ENCODE results near the gene MAGI1.

MAGI1 gene

GRCh38 chr3:65814845-65815578 lies 223.7 kb downstream of the MAGI1 start:
- Histone ChIP-seq H2BK12ac (ENCODE audit: low read length in 2 of 2) (no peak overlapping the region), H3K27me3 (ENCODE audit: control insufficient read depth in 1 of 2, insufficient read depth in 1 of 2, low read length in 2 of 2) (no peaks in the 10 kb centered on the region), H3K23ac (ENCODE audit: low read length in 2 of 2) (no peak overlapping the region), H3K18ac (ENCODE audit: low read depth in 1 of 2, low read length in 2 of 2) (no peak overlapping the region), H4K8ac (ENCODE audit: low read length) (no peak overlapping the region), H2BK120ac (ENCODE audit: low read depth, low read length) (no peak overlapping the region), H3K9ac (ENCODE audit: low read length) (no peak overlapping the region), H3K14ac (ENCODE audit: low read length in 2 of 2) (no peak overlapping the region), H3K79me1 (replicated peaks; ENCODE audit: low read length, poor library complexity, severe bottlenecking) (peaks cover 13% of the 10 kb centered on the region), H3K4ac (ENCODE audit: low read depth in 1 of 2, low read length in 2 of 2) (no peak overlapping the region), H2AFZ (ENCODE audit: low read depth, low read length) (no peak overlapping the region), H3K9me3 (ENCODE audit: control insufficient read depth, low read length) (no peaks in the 10 kb centered on the region), H2AK5ac (ENCODE audit: low read length, severe bottlenecking) (peak overlapping the region; percentile 42), H3K4me2 (ENCODE audit: low read length, poor library complexity, severe bottlenecking) (no peak overlapping the region), H3K27ac (ENCODE audit: low read length, poor library complexity, severe bottlenecking) (no peak overlapping the region), H3K4me3 (ENCODE audit: insufficient read depth in 1 of 2, low read depth in 1 of 2, low read length in 2 of 2) (no peak overlapping the region), H4K91ac (ENCODE audit: low read length) (no peak overlapping the region), H2BK5ac (ENCODE audit: low read depth, low read length, poor library complexity, severe bottlenecking) (no peak overlapping the region), H2BK15ac (ENCODE audit: low read depth, poor library complexity, severe bottlenecking) (no peak overlapping the region), H3K36me3 (ENCODE audit: control insufficient read depth in 1 of 2, insufficient read depth in 2 of 2, low read depth in 1 of 2, low read length in 2 of 2) (no peaks in the 10 kb centered on the region), H3K4me1 (ENCODE audit: control insufficient read depth, insufficient read depth, low read depth, low read length) (no peaks in the 10 kb centered on the region)
- DNase-seq, result no peak
- WGBS, result 87% methylated on average over 6 of the region's 8 CpGs

- no peak overlapping the region for H2AK5ac ChIP-seq (ENCODE audit: low read length, severe bottlenecking)
- peak overlapping the region in 1 of 2 experiments; percentile 50 for H3K4me3 ChIP-seq (ENCODE audit: insufficient read depth in 1 of 2, low read depth in 1 of 2, low read length in 2 of 2)
- WGBS, result 66% methylated on average over 6 of the region's 8 CpGs
- DNase-seq, result no peak
- H3K4ac ChIP-seq (ENCODE audit: low read depth in 1 of 2, low read length in 2 of 2), result no peak overlapping the region
- H3K14ac ChIP-seq (ENCODE audit: low read length in 2 of 2), result no peak overlapping the region
- no peak overlapping the region for H3K27ac ChIP-seq (ENCODE audit: low read length, poor library complexity, severe bottlenecking)
- peaks cover 12% of the 10 kb centered on the region for H3K79me1 ChIP-seq (replicated peaks; ENCODE audit: low read length, poor library complexity, severe bottlenecking)
- H2BK120ac ChIP-seq (ENCODE audit: low read depth, low read length), result no peak overlapping the region
- H4K8ac ChIP-seq (ENCODE audit: low read length), result no peak overlapping the region
- H4K91ac ChIP-seq (ENCODE audit: low read length), result no peak overlapping the region
- no peaks in the 10 kb centered on the region for H3K36me3 ChIP-seq (ENCODE audit: control insufficient read depth in 1 of 2, insufficient read depth in 2 of 2, low read depth in 1 of 2, low read length in 2 of 2)
- no peak overlapping the region for H2AFZ ChIP-seq (ENCODE audit: low read depth, low read length)
- H2BK12ac ChIP-seq (ENCODE audit: low read length in 2 of 2), result no peak overlapping the region
- H3K9ac ChIP-seq (ENCODE audit: low read length), result peak overlapping the region; percentile 28
- H3K23ac ChIP-seq (ENCODE audit: low read length in 2 of 2), result no peak overlapping the region
- H3K18ac ChIP-seq (ENCODE audit: low read depth in 1 of 2, low read length in 2 of 2), result no peak overlapping the region
- no peaks in the 10 kb centered on the region for H3K9me3 ChIP-seq (ENCODE audit: control insufficient read depth, low read length)
- H3K27me3 ChIP-seq (ENCODE audit: control insufficient read depth in 1 of 2, insufficient read depth in 1 of 2, low read length in 2 of 2), result no peaks in the 10 kb centered on the region
- no peaks in the 10 kb centered on the region for H3K4me1 ChIP-seq (ENCODE audit: control insufficient read depth, insufficient read depth, low read depth, low read length)
- H2BK15ac ChIP-seq (ENCODE audit: low read depth, poor library complexity, severe bottlenecking), result no peak overlapping the region
- H3K4me2 ChIP-seq (ENCODE audit: low read length, poor library complexity, severe bottlenecking), result no peak overlapping the region
- H2BK5ac ChIP-seq (ENCODE audit: low read depth, low read length, poor library complexity, severe bottlenecking), result no peak overlapping the region
These were observed 226.8 kb downstream of the MAGI1 start for GRCh38 chr3:65811892-65812291.

- Histone ChIP-seq H3K36me3 (ENCODE audit: control insufficient read depth in 1 of 2, insufficient read depth in 2 of 2, low read depth in 1 of 2, low read length in 2 of 2) (no peaks in the 10 kb centered on the region), H2BK120ac (ENCODE audit: low read depth, low read length) (no peak overlapping the region), H3K79me1 (replicated peaks; ENCODE audit: low read length, poor library complexity, severe bottlenecking) (peaks cover 12% of the 10 kb centered on the region), H2BK15ac (ENCODE audit: low read depth, poor library complexity, severe bottlenecking) (no peak overlapping the region), H4K8ac (ENCODE audit: low read length) (no peak overlapping the region), H3K14ac (ENCODE audit: low read length in 2 of 2) (no peak overlapping the region), H3K9ac (ENCODE audit: low read length) (peak overlapping the region; percentile 50), H3K23ac (ENCODE audit: low read length in 2 of 2) (no peak overlapping the region), H4K91ac (ENCODE audit: low read length) (no peak overlapping the region), H2AK5ac (ENCODE audit: low read length, severe bottlenecking) (no peak overlapping the region), H3K27ac (ENCODE audit: low read length, poor library complexity, severe bottlenecking) (no peak overlapping the region), H3K27me3 (ENCODE audit: control insufficient read depth in 1 of 2, insufficient read depth in 1 of 2, low read length in 2 of 2) (no peaks in the 10 kb centered on the region), H3K18ac (ENCODE audit: low read depth in 1 of 2, low read length in 2 of 2) (no peak overlapping the region), H3K4ac (ENCODE audit: low read depth in 1 of 2, low read length in 2 of 2) (no peak overlapping the region), H3K9me3 (ENCODE audit: control insufficient read depth, low read length) (no peaks in the 10 kb centered on the region), H2BK5ac (ENCODE audit: low read depth, low read length, poor library complexity, severe bottlenecking) (no peak overlapping the region), H3K4me3 (ENCODE audit: insufficient read depth in 1 of 2, low read depth in 1 of 2, low read length in 2 of 2) (peak overlapping the region in 1 of 2 experiments; percentile 57), H2BK12ac (ENCODE audit: low read length in 2 of 2) (no peak overlapping the region), H3K4me1 (ENCODE audit: control insufficient read depth, insufficient read depth, low read depth, low read length) (no peaks in the 10 kb centered on the region), H2AFZ (ENCODE audit: low read depth, low read length) (no peak overlapping the region), H3K4me2 (ENCODE audit: low read length, poor library complexity, severe bottlenecking) (no peak overlapping the region)
- DNase-seq, result no peak
- 100% methylated on average over 2 of the region's 4 CpGs for WGBS
These were observed 227.5 kb downstream of the MAGI1 start for GRCh38 chr3:65811086-65811761.

GRCh38 chr3:65810302-65810701 lies 228.4 kb downstream of the MAGI1 start:
- no peaks in the 10 kb centered on the region for H3K27me3 ChIP-seq (ENCODE audit: control insufficient read depth in 1 of 2, insufficient read depth in 1 of 2, low read length in 2 of 2)
- no peak overlapping the region for H2BK12ac ChIP-seq (ENCODE audit: low read length in 2 of 2)
- no peak overlapping the region for H2BK5ac ChIP-seq (ENCODE audit: low read depth, low read length, poor library complexity, severe bottlenecking)
- H3K9me3 ChIP-seq (ENCODE audit: control insufficient read depth, low read length), result peaks cover 3% of the 10 kb centered on the region
- peak overlapping the region; percentile 50 for H3K9ac ChIP-seq (ENCODE audit: low read length)
- H3K36me3 ChIP-seq (ENCODE audit: control insufficient read depth in 1 of 2, insufficient read depth in 2 of 2, low read depth in 1 of 2, low read length in 2 of 2), result no peaks in the 10 kb centered on the region
- H3K4me1 ChIP-seq (ENCODE audit: control insufficient read depth, insufficient read depth, low read depth, low read length), result no peaks in the 10 kb centered on the region
- no peak overlapping the region for H2BK120ac ChIP-seq (ENCODE audit: low read depth, low read length)
- H3K4ac ChIP-seq (ENCODE audit: low read depth in 1 of 2, low read length in 2 of 2), result no peak overlapping the region
- no peak overlapping the region for H3K4me2 ChIP-seq (ENCODE audit: low read length, poor library complexity, severe bottlenecking)
- H4K8ac ChIP-seq (ENCODE audit: low read length), result no peak overlapping the region
- H3K79me1 ChIP-seq (replicated peaks; ENCODE audit: low read length, poor library complexity, severe bottlenecking), result peaks cover 14% of the 10 kb centered on the region
- DNase-seq, result no peak
- H3K18ac ChIP-seq (ENCODE audit: low read depth in 1 of 2, low read length in 2 of 2), result no peak overlapping the region
- no peak overlapping the region for H3K27ac ChIP-seq (ENCODE audit: low read length, poor library complexity, severe bottlenecking)
- no peak overlapping the region for H3K14ac ChIP-seq (ENCODE audit: low read length in 2 of 2)
- H2AFZ ChIP-seq (ENCODE audit: low read depth, low read length), result no peak overlapping the region
- WGBS, result 84% methylated on average over 4 of the region's 7 CpGs
- no peak overlapping the region for H4K91ac ChIP-seq (ENCODE audit: low read length)
- peak overlapping the region in 1 of 2 experiments; percentile 57 for H3K4me3 ChIP-seq (ENCODE audit: insufficient read depth in 1 of 2, low read depth in 1 of 2, low read length in 2 of 2)
- no peak overlapping the region for H2BK15ac ChIP-seq (ENCODE audit: low read depth, poor library complexity, severe bottlenecking)
- H2AK5ac ChIP-seq (ENCODE audit: low read length, severe bottlenecking), result no peak overlapping the region
- no peak overlapping the region for H3K23ac ChIP-seq (ENCODE audit: low read length in 2 of 2)
